ENCODE results near the gene WDR88.
"Not testable (repeated sequence)": the region's sequence is repeated elsewhere in the genome, so short reads cannot be mapped to it uniquely, and the experiment has no call there.

WDR88 gene

DNA sequence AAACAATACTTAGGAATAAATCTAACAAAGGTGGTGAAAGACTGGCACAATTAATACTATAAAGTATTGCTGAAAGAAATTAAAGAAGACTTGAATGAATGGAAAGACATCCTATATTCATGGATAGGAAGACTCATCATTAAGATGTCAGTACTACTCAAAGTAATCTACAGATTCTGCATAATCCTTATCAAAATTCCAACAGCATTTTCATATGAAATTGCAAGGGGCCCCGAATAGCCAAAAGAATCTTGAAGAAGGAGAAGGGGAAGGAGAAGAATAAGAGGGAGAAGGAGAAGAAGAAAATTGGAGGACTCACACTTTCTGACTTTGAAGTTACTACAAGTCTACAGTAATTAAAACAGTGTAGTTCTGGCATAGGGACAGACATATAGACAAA is 36.6 kb downstream of the WDR88 start:
- Mint-ChIP-seq H3K27me3 (no peaks in the 10 kb centered on the region), H3K4me1 (ENCODE audit: low read depth) (peaks cover 13% of the 10 kb centered on the region), H3K9me3 (peaks cover 20% of the 10 kb centered on the region), H3K36me3 (ENCODE audit: low read depth) (peaks cover 7% of the 10 kb centered on the region), H3K27ac (no peak overlapping the region), H3K4me3 (no peak overlapping the region)
- intact Hi-C loops (cut with micrococcal nuclease): no loop called here

DNA sequence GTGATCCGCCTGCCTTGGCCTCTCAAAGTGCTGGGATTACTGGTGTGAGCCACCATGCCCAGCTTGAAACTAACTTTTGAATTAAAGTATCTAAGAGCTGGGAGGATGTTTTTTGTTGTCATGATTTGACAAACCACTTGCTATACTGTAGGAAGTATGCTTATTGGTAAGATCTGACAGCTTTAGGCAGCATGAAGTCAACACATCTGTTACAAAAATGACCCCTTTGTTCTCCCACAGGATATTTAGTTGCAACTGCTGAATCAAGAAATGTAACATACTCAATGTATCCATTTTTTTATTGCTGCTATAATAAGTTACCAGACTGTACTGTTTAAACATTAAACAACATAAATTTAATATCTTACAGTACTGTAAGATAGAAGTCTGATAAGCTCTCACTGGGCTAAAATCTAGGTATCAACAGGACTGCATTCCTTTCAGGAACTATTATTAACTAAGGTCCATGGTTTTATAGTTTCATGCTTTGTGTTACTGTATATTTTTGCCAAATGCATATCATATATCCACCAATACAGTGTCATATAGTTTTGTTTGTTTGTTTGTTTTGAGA is 39.4 kb downstream of the WDR88 start:
- Mint-ChIP-seq H3K27ac (no peak overlapping the region), H3K9me3 (peaks cover 20% of the 10 kb centered on the region), H3K36me3 (ENCODE audit: low read depth) (peaks cover 9% of the 10 kb centered on the region), H3K27me3 (no peaks in the 10 kb centered on the region), H3K4me1 (ENCODE audit: low read depth) (peaks cover 40% of the 10 kb centered on the region), H3K4me3 (no peak overlapping the region)
- intact Hi-C loops (cut with micrococcal nuclease): no loop called here

DNA sequence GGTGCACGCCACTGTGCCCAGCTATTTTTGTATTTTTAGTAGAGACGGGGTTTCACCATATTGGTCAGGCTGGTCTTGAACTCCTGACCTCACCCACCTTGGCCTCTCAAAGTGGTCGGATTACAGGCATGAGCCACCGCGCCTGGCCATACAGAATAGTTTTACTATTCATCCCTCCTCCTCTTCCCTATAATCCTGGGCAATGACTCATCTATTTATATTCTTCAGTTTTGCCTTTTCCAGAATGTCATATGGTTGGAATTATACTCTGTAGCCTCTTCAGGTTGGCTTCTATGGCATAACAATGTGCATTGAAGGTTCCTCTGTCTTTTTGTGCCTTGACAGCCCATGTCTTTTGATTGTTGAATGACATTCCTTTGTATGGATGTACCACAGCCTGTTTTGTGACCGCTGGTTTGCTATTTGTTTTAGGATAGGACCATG is 40.0 kb downstream of the WDR88 start:
- no peak overlapping the region for H3K4me3 Mint-ChIP-seq
- intact Hi-C loops (cut with micrococcal nuclease): no loop called here
- no peaks in the 10 kb centered on the region for H3K27me3 Mint-ChIP-seq
- no peak overlapping the region for H3K27ac Mint-ChIP-seq
- peaks cover 20% of the 10 kb centered on the region for H3K9me3 Mint-ChIP-seq
- peaks cover 15% of the 10 kb centered on the region for H3K36me3 Mint-ChIP-seq (ENCODE audit: low read depth)
- H3K4me1 Mint-ChIP-seq (ENCODE audit: low read depth): peaks cover 41% of the 10 kb centered on the region

DNA sequence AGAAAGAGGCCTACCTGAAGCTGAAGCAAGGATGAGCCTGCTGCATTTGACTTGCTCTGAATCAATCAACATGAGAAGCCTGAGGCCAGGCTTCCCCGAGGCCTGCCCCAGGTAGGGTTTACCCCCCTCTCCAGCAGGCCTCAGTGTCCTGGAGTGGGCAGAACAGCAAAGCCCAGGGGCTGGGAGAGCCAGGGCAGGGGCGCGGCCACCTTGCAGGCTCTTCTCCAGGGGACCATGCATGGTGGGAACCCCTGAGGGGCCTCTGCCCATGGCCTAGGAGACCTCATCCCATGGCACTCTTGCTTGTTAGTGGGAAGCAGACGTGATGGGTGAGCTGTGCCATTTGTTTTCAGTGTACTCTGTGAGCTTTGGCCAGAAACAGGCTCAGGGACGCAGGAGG is 42.3 kb downstream of the WDR88 start:
- Mint-ChIP-seq H3K9me3 (no peaks in the 10 kb centered on the region), H3K27me3 (no peaks in the 10 kb centered on the region), H3K4me1 (ENCODE audit: low read depth) (peaks cover 54% of the 10 kb centered on the region), H3K27ac (no peak overlapping the region), H3K36me3 (ENCODE audit: low read depth) (peaks cover 12% of the 10 kb centered on the region), H3K4me3 (no peak overlapping the region)
- intact Hi-C loops (cut with micrococcal nuclease): no loop called here

DNA sequence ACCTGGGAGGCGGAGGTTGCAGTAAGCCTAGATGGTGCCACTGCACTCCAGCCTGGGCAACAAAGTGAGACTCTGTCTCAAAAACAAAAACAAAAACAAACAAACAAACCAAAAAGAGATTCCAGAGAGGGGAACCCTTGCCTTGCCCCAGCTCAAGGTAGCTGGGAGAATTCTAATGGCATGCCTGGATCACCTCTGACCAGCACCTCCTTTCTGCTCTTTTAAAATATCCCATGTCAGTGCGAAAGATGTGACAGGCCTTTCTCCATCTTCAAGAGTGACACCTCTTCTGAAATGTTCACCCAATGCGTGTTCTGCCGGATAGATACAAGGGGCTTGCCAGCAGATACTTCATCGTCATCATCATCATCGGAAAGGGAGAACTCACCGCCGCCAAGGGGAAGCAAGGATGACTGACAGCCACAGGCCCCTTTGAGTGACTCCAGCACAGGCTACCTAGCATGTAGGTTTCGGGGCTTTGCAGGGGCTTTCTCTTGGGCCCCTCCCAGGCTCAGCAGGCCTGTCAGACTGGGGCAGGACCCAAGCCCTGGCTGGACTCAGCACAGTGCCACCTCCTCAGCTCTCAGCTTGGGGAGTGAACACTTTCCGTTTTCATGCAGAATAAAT is 43.4 kb downstream of the WDR88 start:
- H3K36me3 Mint-ChIP-seq (ENCODE audit: low read depth): peaks cover 12% of the 10 kb centered on the region
- H3K4me3 Mint-ChIP-seq: no peak overlapping the region
- no peak overlapping the region for H3K27ac Mint-ChIP-seq
- intact Hi-C loops (cut with micrococcal nuclease): loop anchor here (5.0 kb wide), 1 partner anchor 203 kb away; the partner anchor contains the start of genes CEP89 and FAAP24
- H3K9me3 Mint-ChIP-seq: no peaks in the 10 kb centered on the region
- H3K27me3 Mint-ChIP-seq: no peaks in the 10 kb centered on the region
- H3K4me1 Mint-ChIP-seq (ENCODE audit: low read depth): peaks cover 54% of the 10 kb centered on the region

DNA sequence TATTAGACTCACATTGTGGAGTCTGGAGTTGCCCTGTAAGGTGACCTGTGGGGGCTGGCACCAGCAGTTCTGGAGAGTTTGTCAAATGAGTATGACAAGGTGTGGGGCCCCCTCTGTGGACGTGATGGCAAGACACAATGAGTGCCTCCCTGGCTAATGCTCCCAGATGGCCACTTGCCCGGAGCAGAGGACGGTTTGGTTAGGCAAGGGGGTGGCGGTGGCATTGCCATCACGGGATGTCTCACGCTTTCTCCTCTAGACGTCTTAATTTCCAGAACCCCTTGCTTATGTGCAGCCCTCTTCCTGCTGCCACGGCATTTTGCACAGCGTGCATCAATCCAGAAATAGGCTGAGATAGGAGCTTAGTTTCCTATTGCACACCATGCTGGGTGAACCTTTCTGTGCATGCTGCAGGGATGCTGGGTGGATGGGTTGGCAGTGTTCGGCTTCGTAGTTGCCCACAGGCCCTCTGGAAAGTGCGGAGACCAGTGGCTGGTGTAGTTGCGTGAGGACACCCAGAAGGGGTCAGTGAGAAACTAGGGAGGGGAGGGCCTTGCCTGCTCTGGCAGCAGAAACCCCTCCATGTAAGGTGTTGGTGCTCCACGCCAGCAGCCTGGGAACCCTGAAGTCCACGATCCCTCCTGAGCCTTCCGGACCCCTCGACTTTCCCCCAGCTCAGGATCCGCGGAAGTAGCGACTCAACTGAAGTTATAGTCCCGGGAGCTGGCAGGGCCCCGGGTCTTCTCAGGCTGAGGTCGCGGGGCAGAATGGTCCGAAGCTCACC is 44.2 kb downstream of the WDR88 start:
- peak overlapping the region; percentile 92 for H3K27ac Mint-ChIP-seq
- peak overlapping the region; percentile 93 for H3K4me3 Mint-ChIP-seq
- no peaks in the 10 kb centered on the region for H3K9me3 Mint-ChIP-seq
- intact Hi-C loops (cut with micrococcal nuclease): loop anchor here (2.0 to 5.0 kb wide), 3 partner anchors 31 to 204 kb away; partner anchors contain the start of genes CEBPG, CEP89 and FAAP24
- peaks cover 12% of the 10 kb centered on the region for H3K36me3 Mint-ChIP-seq (ENCODE audit: low read depth)
- no peaks in the 10 kb centered on the region for H3K27me3 Mint-ChIP-seq
- peaks cover 54% of the 10 kb centered on the region for H3K4me1 Mint-ChIP-seq (ENCODE audit: low read depth)

DNA sequence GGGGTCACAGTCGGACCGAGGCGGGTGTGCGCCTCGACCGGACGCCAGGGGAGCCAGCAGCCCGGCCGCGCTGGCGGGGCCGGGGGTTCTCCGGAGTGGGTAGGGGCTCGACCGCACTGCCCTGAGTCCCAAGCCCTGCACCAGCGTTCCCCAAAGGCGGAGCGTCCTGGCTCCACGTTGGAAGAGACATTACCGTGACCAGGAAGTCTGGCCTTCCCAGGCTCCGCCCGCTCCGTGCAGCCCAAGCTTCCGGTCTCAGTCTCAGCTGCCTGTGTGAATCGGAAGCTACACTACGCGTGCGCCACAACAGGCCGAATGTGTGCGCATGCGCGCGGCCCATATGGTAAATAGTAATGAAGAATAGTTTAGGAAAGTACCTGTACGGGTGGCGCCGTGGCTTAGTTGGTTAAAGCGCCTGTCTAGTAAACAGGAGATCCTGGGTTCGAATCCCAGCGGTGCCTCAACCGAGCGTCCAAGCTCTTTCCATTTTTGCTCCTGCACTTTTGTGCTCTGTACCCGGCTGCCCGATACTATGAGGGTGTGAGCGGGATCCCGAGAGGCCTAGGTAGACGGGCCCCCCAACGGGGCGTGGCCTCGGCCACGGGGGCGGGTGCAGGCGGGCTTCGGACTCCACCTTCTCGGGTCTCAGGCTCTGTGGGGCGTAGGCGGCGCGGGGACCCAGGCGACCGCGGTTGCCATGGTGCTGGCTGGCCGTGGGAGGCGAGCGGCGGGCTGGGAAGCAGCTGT is 44.9 kb downstream of the WDR88 start:
- Mint-ChIP-seq H3K27me3 (no peaks in the 10 kb centered on the region), H3K4me1 (ENCODE audit: low read depth) (peaks cover 54% of the 10 kb centered on the region), H3K27ac (peak overlapping the region; percentile 92), H3K4me3 (peak overlapping the region; percentile 93), H3K9me3 (no peaks in the 10 kb centered on the region), H3K36me3 (ENCODE audit: low read depth) (peaks cover 12% of the 10 kb centered on the region)
- intact Hi-C loops (cut with micrococcal nuclease): loop anchor here (1.0 to 5.0 kb wide), 4 partner anchors 32 to 205 kb away; partner anchors contain the start of genes CEBPA, CEBPG, CEP89 and FAAP24

DNA sequence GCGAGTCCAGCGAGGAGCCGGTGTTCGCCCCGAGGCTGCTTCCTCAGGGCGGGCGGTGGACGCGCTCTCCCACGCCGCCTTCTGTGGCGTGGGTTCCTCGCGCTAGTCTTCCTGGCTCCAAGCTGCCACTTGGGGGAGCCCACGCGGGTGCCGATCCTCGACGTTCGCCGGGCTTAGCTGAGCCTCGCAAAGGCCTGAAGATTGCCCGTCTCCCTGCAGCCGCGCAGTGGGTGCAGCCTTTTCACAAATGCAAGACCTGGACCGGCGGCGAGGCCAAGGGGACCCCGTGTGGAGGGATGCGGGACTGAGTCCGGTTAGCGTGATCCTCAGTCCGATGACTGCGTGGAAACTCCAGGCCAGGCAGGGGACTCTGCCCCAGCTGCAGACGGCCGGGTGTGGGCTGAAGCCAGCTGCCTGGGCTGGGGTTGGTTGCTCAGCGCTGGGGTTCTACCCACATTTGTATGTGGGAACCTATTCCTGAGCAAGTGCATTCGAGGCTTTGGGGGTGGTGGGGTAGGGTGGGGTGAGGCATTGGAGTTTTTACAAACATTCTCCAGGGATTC is 45.6 kb downstream of the WDR88 start:
- H3K36me3 Mint-ChIP-seq (ENCODE audit: low read depth): peaks cover 12% of the 10 kb centered on the region
- no peaks in the 10 kb centered on the region for H3K9me3 Mint-ChIP-seq
- intact Hi-C loops (cut with micrococcal nuclease): loop anchor here (1.0 to 5.0 kb wide), 4 partner anchors 33 to 205 kb away; partner anchors contain the start of genes CEBPA, CEBPG, CEP89 and FAAP24
- H3K27me3 Mint-ChIP-seq: no peaks in the 10 kb centered on the region
- H3K4me3 Mint-ChIP-seq: peak overlapping the region; percentile 93
- peak overlapping the region; percentile 92 for H3K27ac Mint-ChIP-seq
- H3K4me1 Mint-ChIP-seq (ENCODE audit: low read depth): peaks cover 51% of the 10 kb centered on the region

DNA sequence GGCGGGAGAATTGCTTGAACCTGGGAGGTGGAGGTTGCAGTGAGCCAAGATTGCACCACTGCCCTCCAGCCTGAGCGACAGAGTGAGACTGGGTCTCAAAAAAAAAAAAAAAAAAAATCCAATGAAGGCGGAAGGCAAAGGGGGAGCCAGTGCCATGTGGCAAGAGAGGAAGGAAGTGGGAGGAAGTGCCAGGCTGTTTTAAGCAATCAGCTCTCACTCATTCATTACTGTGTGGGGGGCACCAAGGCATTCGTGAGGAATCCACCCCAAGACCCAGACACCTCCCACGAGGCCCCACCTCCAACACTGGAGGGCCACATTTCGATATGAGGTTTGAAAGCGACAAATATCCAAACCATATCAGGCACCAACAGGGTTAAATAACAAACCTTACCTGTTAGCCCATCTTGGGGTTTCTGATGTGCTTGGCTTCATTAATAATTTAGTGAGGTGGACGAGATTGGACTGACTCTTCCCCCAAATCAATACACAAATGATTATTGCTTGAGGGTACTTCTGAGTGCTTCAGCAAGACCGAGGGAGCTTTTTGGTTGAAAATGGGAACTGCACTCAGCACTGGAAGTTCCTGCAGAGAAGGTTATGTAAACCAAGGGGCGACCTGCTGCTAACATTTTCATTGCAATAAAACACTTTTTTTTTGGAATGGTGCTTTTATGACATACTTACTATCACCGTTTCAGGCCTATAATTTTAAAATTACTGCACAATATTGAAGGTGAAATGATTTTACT is 54.7 kb downstream of the WDR88 start:
- no peaks in the 10 kb centered on the region for H3K36me3 Mint-ChIP-seq (ENCODE audit: low read depth)
- no peak overlapping the region for H3K27ac Mint-ChIP-seq
- intact Hi-C loops (cut with micrococcal nuclease): loop anchor here (10.0 kb wide), 1 partner anchor 62 kb away; no protein-coding TSS in a partner anchor
- H3K4me1 Mint-ChIP-seq (ENCODE audit: low read depth): peaks cover 31% of the 10 kb centered on the region
- no peak overlapping the region for H3K4me3 Mint-ChIP-seq
- H3K27me3 Mint-ChIP-seq: peaks cover under 1% of the 10 kb centered on the region
- no peaks in the 10 kb centered on the region for H3K9me3 Mint-ChIP-seq

DNA sequence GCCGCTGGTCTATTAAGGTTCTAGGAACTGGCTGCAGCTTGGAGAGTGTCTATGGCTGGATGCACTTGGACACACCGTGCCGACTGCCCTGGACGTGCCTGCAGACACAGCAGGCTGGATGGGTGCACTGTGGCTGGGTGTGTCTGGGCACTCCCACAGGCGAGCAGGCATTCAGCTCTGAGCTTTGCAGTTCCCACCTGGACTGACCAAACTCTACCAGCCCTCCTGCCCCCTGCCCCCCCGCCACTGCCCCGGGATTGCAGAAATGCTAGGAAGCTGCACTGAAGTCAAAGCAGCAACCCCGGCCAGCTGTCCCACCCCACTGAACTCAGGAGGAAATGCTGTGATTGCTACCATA is 55.2 kb downstream of the WDR88 start:
- Mint-ChIP-seq H3K27ac (no peak overlapping the region), H3K27me3 (peaks cover 6% of the 10 kb centered on the region), H3K9me3 (no peaks in the 10 kb centered on the region), H3K4me1 (ENCODE audit: low read depth) (peaks cover 31% of the 10 kb centered on the region), H3K4me3 (no peak overlapping the region), H3K36me3 (ENCODE audit: low read depth) (no peaks in the 10 kb centered on the region)
- intact Hi-C loops (cut with micrococcal nuclease): loop anchor here (10.0 kb wide), 1 partner anchor 62 kb away; no protein-coding TSS in a partner anchor

DNA sequence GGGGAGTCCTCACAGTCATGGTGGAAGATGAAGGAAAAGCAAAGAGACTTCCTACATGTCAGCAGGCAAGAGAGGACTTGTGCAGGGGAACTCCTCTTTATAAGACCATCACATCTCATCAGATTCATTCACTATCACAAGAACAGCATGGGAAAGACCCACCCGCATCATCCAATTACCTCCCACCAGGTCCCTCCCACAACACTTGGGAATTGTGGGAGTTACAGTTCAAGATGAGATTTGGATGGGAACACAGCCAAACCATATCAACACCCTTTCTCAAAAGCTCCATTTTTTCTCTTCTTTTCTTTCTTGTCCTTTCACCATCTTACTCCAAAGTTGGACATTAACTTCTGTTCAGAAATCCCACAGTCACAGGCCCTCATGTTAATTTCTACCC is 57.5 kb downstream of the WDR88 start:
- intact Hi-C loops (cut with micrococcal nuclease): loop anchor here (10.0 kb wide), 1 partner anchor 65 kb away; no protein-coding TSS in a partner anchor
- Mint-ChIP-seq H3K4me1 (ENCODE audit: low read depth) (peaks cover 31% of the 10 kb centered on the region), H3K36me3 (ENCODE audit: low read depth) (no peaks in the 10 kb centered on the region), H3K27me3 (peaks cover 22% of the 10 kb centered on the region), H3K4me3 (no peak overlapping the region), H3K27ac (no peak overlapping the region), H3K9me3 (no peaks in the 10 kb centered on the region)

DNA sequence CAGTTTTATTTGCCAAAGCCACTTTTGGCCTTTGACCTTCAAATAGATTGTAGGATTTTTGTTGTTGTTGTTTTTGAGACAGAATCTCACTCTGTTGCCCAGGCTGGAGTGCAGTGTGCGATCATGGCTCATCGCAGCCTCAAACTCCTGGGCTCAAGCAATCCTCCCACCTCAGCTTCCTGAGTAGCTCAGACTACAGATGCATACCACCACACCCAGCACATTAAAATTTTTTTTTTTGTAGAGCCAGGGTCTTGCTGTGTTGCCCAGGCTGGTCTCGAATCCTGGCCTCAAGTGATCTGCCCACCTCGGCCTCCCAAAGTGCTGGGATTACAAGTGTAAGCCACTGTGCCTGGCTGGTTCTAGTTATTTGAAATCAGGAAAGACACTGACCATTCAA is 59.2 kb downstream of the WDR88 start:
- H3K27ac Mint-ChIP-seq; intact Hi-C loops (cut with micrococcal nuclease); H3K36me3 Mint-ChIP-seq (ENCODE audit: low read depth); H3K4me3 Mint-ChIP-seq; H3K9me3 Mint-ChIP-seq: not testable (repeated sequence)
- Mint-ChIP-seq H3K4me1 (ENCODE audit: low read depth) (peaks cover 33% of the 10 kb centered on the region), H3K27me3 (peaks cover 25% of the 10 kb centered on the region)

DNA sequence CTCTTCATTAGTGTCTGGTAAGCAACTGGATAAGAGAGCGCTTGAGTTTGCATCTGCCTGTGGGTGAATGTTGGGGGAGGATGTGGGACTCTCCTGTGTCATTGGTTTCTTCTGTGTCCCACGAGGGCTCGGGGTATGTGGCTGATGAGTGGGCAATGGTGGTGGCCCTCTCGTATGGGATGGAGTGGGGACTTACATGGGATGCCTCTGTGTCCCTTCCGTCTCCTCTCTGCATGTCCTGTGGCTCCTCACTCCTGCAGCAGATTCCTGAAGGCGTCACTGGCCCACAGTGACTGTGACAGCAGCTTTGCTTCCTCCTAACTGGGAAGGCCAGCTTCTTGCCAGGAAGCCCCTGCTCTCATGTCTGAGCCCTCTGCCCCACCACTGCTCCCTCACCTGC is 59.6 kb downstream of the WDR88 start:
- peaks cover 25% of the 10 kb centered on the region for H3K27me3 Mint-ChIP-seq
- intact Hi-C loops (cut with micrococcal nuclease): no loop called here
- H3K9me3 Mint-ChIP-seq: no peaks in the 10 kb centered on the region
- H3K4me3 Mint-ChIP-seq: no peak overlapping the region
- no peaks in the 10 kb centered on the region for H3K36me3 Mint-ChIP-seq (ENCODE audit: low read depth)
- H3K4me1 Mint-ChIP-seq (ENCODE audit: low read depth): peaks cover 30% of the 10 kb centered on the region
- no peak overlapping the region for H3K27ac Mint-ChIP-seq
